ENCODE data around the gene NRG3. TPM values are rescaled to one million over a fixed set of nuclear protein-coding genes. Genes with fewer than 3 reads are reported as not detected.

The NRG3 gene
- total and polyA plus RNA-seq, 3 experiments from 2014 or later: not detected

- ChIA-PET POLR2A (no interaction called here), CTCF (no interaction called here)
- Histone ChIP-seq H3K9me3 (ENCODE audit: low read length) (no peaks in the 10 kb centered on the region), H3K36me3 (ENCODE audit: insufficient read depth, low read length) (no peaks in the 10 kb centered on the region), H3K4me3 (ENCODE audit: low read length) (no peak overlapping the region), H3K27me3 (ENCODE audit: insufficient read depth, low read length, poor library complexity, severe bottlenecking) (no peaks in the 10 kb centered on the region), H3K4me1 (ENCODE audit: insufficient read depth, low read length) (no peaks in the 10 kb centered on the region), H3K27ac (ENCODE audit: low read depth, low read length) (no peak overlapping the region)
- Mint-ChIP-seq H3K4me1 (no peaks in the 10 kb centered on the region), H3K27ac (no peak overlapping the region), H3K36me3 (no peaks in the 10 kb centered on the region), H3K9me3 (peaks cover 3 to 21% (median 8%) of the 10 kb centered on the region in 5 donors), H3K4me3 (no peak overlapping the region), H3K27me3 (no peaks in the 10 kb centered on the region)
- DNase-seq: no peak
Observed at GRCh38 chr10:82847242-82847641, 972.2 kb downstream of the NRG3 start.

- CTCF ChIA-PET: no interaction called here
- H3K4me3 Mint-ChIP-seq: no peak overlapping the region
- H3K27me3 ChIP-seq (ENCODE audit: insufficient read depth, low read length, poor library complexity, severe bottlenecking): no peaks in the 10 kb centered on the region
- no peaks in the 10 kb centered on the region for H3K4me1 ChIP-seq (ENCODE audit: insufficient read depth, low read length)
- no peak overlapping the region for H3K27ac Mint-ChIP-seq
- H3K36me3 ChIP-seq (ENCODE audit: insufficient read depth, low read length): no peaks in the 10 kb centered on the region
- no peak overlapping the region for H3K27ac ChIP-seq (ENCODE audit: low read depth, low read length)
- H3K36me3 Mint-ChIP-seq: no peaks in the 10 kb centered on the region
- no peak overlapping the region for H3K4me3 ChIP-seq (ENCODE audit: low read length)
- no peaks in the 10 kb centered on the region for H3K9me3 ChIP-seq (ENCODE audit: low read length)
- no peaks in the 10 kb centered on the region for H3K27me3 Mint-ChIP-seq
- peaks cover 3 to 27% (median 11%) of the 10 kb centered on the region in 5 donors for H3K9me3 Mint-ChIP-seq
- H3K4me1 Mint-ChIP-seq: no peaks in the 10 kb centered on the region
- POLR2A ChIA-PET: no interaction called here
- DNase-seq: no peak
Observed at GRCh38 chr10:82850191-82850590, 975.2 kb downstream of the NRG3 start.

GRCh38 chr10:82856957-82857613, 982.1 kb downstream of the NRG3 start:
- CTCF ChIA-PET: no interaction called here
- Mint-ChIP-seq H3K27ac (no peak overlapping the region), H3K27me3 (no peaks in the 10 kb centered on the region), H3K4me1 (no peaks in the 10 kb centered on the region), H3K4me3 (no peak overlapping the region), H3K36me3 (no peaks in the 10 kb centered on the region), H3K9me3 (peaks cover 6 to 29% (median 12%) of the 10 kb centered on the region in 5 donors)
- POLR2A ChIA-PET: no interaction called here
- Histone ChIP-seq H3K27me3 (ENCODE audit: insufficient read depth, low read length, poor library complexity, severe bottlenecking) (no peaks in the 10 kb centered on the region), H3K27ac (ENCODE audit: low read depth, low read length) (no peak overlapping the region), H3K4me1 (ENCODE audit: insufficient read depth, low read length) (no peaks in the 10 kb centered on the region), H3K36me3 (ENCODE audit: insufficient read depth, low read length) (no peaks in the 10 kb centered on the region), H3K4me3 (ENCODE audit: low read length) (no peak overlapping the region), H3K9me3 (ENCODE audit: low read length) (no peaks in the 10 kb centered on the region)
- DNase-seq: no peak

- CTCF ChIA-PET: no interaction called here
- H3K9me3 ChIP-seq (ENCODE audit: low read length): no peaks in the 10 kb centered on the region
- H3K4me3 Mint-ChIP-seq: no peak overlapping the region
Observed at GRCh38 chr10:82861889-82862288, 986.9 kb downstream of the NRG3 start.

DNA sequence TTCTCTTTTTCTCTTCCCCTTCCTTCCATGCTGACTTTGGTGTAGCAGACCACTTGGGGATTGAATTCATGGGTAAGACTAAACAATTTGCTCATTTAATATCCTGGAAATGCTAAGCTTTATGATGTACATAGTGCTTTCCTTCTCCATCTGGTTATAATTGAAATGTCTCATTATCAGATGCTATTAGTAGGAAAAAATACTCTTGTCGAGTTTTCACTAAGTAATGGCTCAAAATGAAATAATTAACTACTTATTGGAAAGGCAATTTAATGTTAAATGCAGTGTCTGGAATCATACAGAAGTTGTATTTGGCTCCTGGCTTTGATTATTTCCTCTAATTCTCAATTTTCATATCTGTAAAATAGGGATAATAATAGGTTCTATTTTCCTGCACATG, 990.4 kb downstream of the NRG3 start:
- Mint-ChIP-seq H3K4me3 (no peak overlapping the region), H3K36me3 (no peaks in the 10 kb centered on the region), H3K27ac (no peak overlapping the region), H3K4me1 (no peaks in the 10 kb centered on the region), H3K9me3 (peaks cover 5 to 22% (median 6%) of the 10 kb centered on the region in 5 donors), H3K27me3 (no peaks in the 10 kb centered on the region)
- CTCF ChIA-PET: no interaction called here
- H3K27ac ChIP-seq (ENCODE audit: low read depth, low read length): no peak overlapping the region
- H3K9me3 ChIP-seq (ENCODE audit: low read length): no peaks in the 10 kb centered on the region
- no peaks in the 10 kb centered on the region for H3K4me1 ChIP-seq (ENCODE audit: insufficient read depth, low read length)
- POLR2A ChIA-PET: no interaction called here
- no peaks in the 10 kb centered on the region for H3K27me3 ChIP-seq (ENCODE audit: insufficient read depth, low read length, poor library complexity, severe bottlenecking)
- DNase-seq: no peak
- no peaks in the 10 kb centered on the region for H3K36me3 ChIP-seq (ENCODE audit: insufficient read depth, low read length)
- H3K4me3 ChIP-seq (ENCODE audit: low read length): no peak overlapping the region

More at GRCh38 chr10:82861889-82862288, 986.9 kb downstream of the NRG3 start:
- no peaks in the 10 kb centered on the region for H3K4me1 Mint-ChIP-seq
- no peaks in the 10 kb centered on the region for H3K36me3 Mint-ChIP-seq
- Histone ChIP-seq H3K27ac (ENCODE audit: low read depth, low read length) (no peak overlapping the region), H3K27me3 (ENCODE audit: insufficient read depth, low read length, poor library complexity, severe bottlenecking) (no peaks in the 10 kb centered on the region), H3K36me3 (ENCODE audit: insufficient read depth, low read length) (no peaks in the 10 kb centered on the region), H3K4me3 (ENCODE audit: low read length) (no peak overlapping the region), H3K4me1 (ENCODE audit: insufficient read depth, low read length) (no peaks in the 10 kb centered on the region)
- H3K27me3 Mint-ChIP-seq: no peaks in the 10 kb centered on the region
- POLR2A ChIA-PET: no interaction called here
- H3K9me3 Mint-ChIP-seq: peaks cover 5 to 26% (median 9%) of the 10 kb centered on the region in 5 donors
- no peak overlapping the region for H3K27ac Mint-ChIP-seq
- no peak for DNase-seq

GRCh38 chr10:82866424-82867020, 991.5 kb downstream of the NRG3 start:
- no peak for DNase-seq
- Mint-ChIP-seq H3K36me3 (no peaks in the 10 kb centered on the region), H3K27ac (no peak overlapping the region), H3K9me3 (peaks cover 5 to 19% (median 7%) of the 10 kb centered on the region in 5 donors), H3K4me1 (no peaks in the 10 kb centered on the region), H3K4me3 (no peak overlapping the region), H3K27me3 (no peaks in the 10 kb centered on the region)
- Histone ChIP-seq H3K27ac (ENCODE audit: low read depth, low read length) (no peak overlapping the region), H3K4me3 (ENCODE audit: low read length) (no peak overlapping the region), H3K36me3 (ENCODE audit: insufficient read depth, low read length) (no peaks in the 10 kb centered on the region), H3K27me3 (ENCODE audit: insufficient read depth, low read length, poor library complexity, severe bottlenecking) (no peaks in the 10 kb centered on the region), H3K9me3 (ENCODE audit: low read length) (no peaks in the 10 kb centered on the region), H3K4me1 (ENCODE audit: insufficient read depth, low read length) (no peaks in the 10 kb centered on the region)
- POLR2A ChIA-PET: no interaction called here
- CTCF ChIA-PET: no interaction called here

DNA sequence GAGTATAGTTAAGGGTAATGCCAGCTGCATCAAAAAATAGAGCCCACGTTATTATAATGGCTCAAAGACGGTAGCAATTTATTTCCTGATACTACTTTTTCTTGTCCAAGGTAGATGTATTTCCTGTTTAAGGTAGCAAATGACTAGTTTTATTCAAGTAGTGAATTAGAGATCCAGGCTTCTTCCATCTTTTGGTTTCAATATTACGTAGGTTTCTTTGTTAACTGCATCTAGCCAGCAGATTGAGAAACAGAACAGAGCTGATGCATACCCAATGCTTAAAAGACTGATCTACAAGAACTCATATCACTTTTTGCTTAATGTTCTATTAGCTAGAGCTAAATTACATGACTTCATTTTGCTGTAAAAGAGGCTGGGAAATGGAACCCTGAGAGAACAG, 992.1 kb downstream of the NRG3 start:
- H3K27ac Mint-ChIP-seq: no peak overlapping the region
- H3K4me1 ChIP-seq (ENCODE audit: insufficient read depth, low read length): no peaks in the 10 kb centered on the region
- CTCF ChIA-PET: no interaction called here
- H3K27me3 ChIP-seq (ENCODE audit: insufficient read depth, low read length, poor library complexity, severe bottlenecking): no peaks in the 10 kb centered on the region
- H3K9me3 ChIP-seq (ENCODE audit: low read length): no peaks in the 10 kb centered on the region
- no peaks in the 10 kb centered on the region for H3K36me3 ChIP-seq (ENCODE audit: insufficient read depth, low read length)
- H3K9me3 Mint-ChIP-seq: peaks cover 5 to 19% (median 7%) of the 10 kb centered on the region in 5 donors
- no peaks in the 10 kb centered on the region for H3K36me3 Mint-ChIP-seq
- no peak overlapping the region for H3K4me3 Mint-ChIP-seq
- no peaks in the 10 kb centered on the region for H3K27me3 Mint-ChIP-seq
- POLR2A ChIA-PET: no interaction called here
- H3K4me1 Mint-ChIP-seq: no peaks in the 10 kb centered on the region
- no peak overlapping the region for H3K4me3 ChIP-seq (ENCODE audit: low read length)
- DNase-seq: no peak
- H3K27ac ChIP-seq (ENCODE audit: low read depth, low read length): no peak overlapping the region

DNA sequence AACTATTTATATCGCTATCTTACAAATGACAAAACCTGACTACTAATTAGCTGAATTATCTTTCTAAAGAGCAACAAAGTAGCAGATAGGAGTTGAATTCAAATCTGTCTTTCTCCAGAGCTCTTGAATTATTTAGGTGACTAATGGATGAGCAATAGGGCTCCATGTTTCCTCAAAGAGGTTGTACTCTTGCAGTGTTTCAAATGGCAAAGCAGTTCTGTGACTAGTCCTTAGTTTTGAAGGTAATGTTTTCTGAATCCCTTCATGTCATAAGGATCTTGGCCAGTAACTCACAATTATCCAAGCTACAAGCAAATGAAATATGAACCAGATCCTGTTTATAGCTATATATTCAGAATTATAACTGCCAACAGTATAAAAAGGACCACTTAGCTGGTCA, 999.7 kb downstream of the NRG3 start:
- H3K4me3 Mint-ChIP-seq: no peak overlapping the region
- H3K27me3 Mint-ChIP-seq: no peaks in the 10 kb centered on the region
- H3K4me3 ChIP-seq (ENCODE audit: low read length): no peak overlapping the region
- no peaks in the 10 kb centered on the region for H3K4me1 Mint-ChIP-seq
- ChIA-PET POLR2A (no interaction called here), CTCF (no interaction called here)
- H3K36me3 ChIP-seq (ENCODE audit: insufficient read depth, low read length): no peaks in the 10 kb centered on the region
- H3K27ac Mint-ChIP-seq: no peak overlapping the region
- no peak for DNase-seq
- H3K9me3 Mint-ChIP-seq: peaks cover 0 to 8% (median 2%) of the 10 kb centered on the region in 5 donors
- H3K9me3 ChIP-seq (ENCODE audit: low read length): no peaks in the 10 kb centered on the region
- H3K27me3 ChIP-seq (ENCODE audit: insufficient read depth, low read length, poor library complexity, severe bottlenecking): no peaks in the 10 kb centered on the region
- H3K27ac ChIP-seq (ENCODE audit: low read depth, low read length): no peak overlapping the region
- no peaks in the 10 kb centered on the region for H3K36me3 Mint-ChIP-seq
- H3K4me1 ChIP-seq (ENCODE audit: insufficient read depth, low read length): no peaks in the 10 kb centered on the region

All from CD8-positive, alpha-beta memory T cell (primary cell).